HepG2 (cell line): Measurements from ENCODE around the gene GPER1. TPM values are rescaled to one million over a fixed set of nuclear protein-coding genes. Genes with fewer than 3 reads are reported as not detected.

Experiments used
- HDAC1 ChIP-seq: sonication (generic); formaldehyde crosslinking; IDR thresholded peaks from 2 replicates; pipeline ENCODE4 v1.5.1; 2020; ENCODE audit warnings: mild to moderate bottlenecking, missing genetic modification reagents
- ZBTB10 ChIP-seq: sonication (generic); formaldehyde crosslinking; IDR thresholded peaks from 2 replicates; pipeline ENCODE4 v1.4.0; 2020; ENCODE audit warnings: missing genetic modification reagents, borderline replicate concordance
- ZFX ChIP-seq: sonication (generic); formaldehyde crosslinking; IDR thresholded peaks from 2 replicates; pipeline ENCODE4 v1.4.0; 2020; ENCODE audit warnings: mild to moderate bottlenecking, low read depth, missing genetic modification reagents, moderate library complexity
- polyA plus RNA-seq, 8 experiments: library from polyadenylated mRNA; depleted of rRNA in 3 of 8; stranded (reverse) in 7 of 8; unstranded in 1 of 8; fragments of >200 nt; fragmentation: Illumina TruSeq in 4 of 8; extraction: Trizol in 4 of 8; gene quantifications; 2 replicates each; pipeline versions ENCODE4 v1.2.1 to v1.2.3, GENCODE V29; 2011 to 2016; ENCODE audit warnings: low read depth in 4 of 8, missing spikeins in 1 of 8, mixed read lengths in 1 of 8; ENCODE audit not compliant: insufficient read depth in 1 of 8
- total RNA-seq, 5 experiments: library from RNA; depleted of rRNA; stranded (reverse); fragments of >200 nt; fragmentation: Illumina TruSeq; extraction: Trizol; gene quantifications; 2 replicates each; pipeline ENCODE4 v1.2.3, GENCODE V29; 2016; ENCODE audit warnings: low read depth in 1 of 5
- TF ChIP-seq, protein P1 (sequence below): sonication (generic); formaldehyde crosslinking; IDR thresholded peaks from 2 replicates; pipeline ENCODE4 v1.5.1; 2020; ENCODE audit warnings: mild to moderate bottlenecking, missing genetic modification reagents, borderline replicate concordance

Gene GPER1
- total and polyA plus RNA-seq, 2 of the 13 experiments (the other 11 are each of a cell fraction or from before 2014, with no cell fraction given): 12.7 to 19.7 TPM

GRCh38 chr7:1101563-1102431 lies 13.9 kb downstream of the GPER1 start (continued):
- no peak for TF ChIP-seq ZBTB10
- TF ChIP-seq ZFX: peak; percentile 22; the same call in 1 of the 2 replicates
- TF ChIP-seq, protein P1, sequence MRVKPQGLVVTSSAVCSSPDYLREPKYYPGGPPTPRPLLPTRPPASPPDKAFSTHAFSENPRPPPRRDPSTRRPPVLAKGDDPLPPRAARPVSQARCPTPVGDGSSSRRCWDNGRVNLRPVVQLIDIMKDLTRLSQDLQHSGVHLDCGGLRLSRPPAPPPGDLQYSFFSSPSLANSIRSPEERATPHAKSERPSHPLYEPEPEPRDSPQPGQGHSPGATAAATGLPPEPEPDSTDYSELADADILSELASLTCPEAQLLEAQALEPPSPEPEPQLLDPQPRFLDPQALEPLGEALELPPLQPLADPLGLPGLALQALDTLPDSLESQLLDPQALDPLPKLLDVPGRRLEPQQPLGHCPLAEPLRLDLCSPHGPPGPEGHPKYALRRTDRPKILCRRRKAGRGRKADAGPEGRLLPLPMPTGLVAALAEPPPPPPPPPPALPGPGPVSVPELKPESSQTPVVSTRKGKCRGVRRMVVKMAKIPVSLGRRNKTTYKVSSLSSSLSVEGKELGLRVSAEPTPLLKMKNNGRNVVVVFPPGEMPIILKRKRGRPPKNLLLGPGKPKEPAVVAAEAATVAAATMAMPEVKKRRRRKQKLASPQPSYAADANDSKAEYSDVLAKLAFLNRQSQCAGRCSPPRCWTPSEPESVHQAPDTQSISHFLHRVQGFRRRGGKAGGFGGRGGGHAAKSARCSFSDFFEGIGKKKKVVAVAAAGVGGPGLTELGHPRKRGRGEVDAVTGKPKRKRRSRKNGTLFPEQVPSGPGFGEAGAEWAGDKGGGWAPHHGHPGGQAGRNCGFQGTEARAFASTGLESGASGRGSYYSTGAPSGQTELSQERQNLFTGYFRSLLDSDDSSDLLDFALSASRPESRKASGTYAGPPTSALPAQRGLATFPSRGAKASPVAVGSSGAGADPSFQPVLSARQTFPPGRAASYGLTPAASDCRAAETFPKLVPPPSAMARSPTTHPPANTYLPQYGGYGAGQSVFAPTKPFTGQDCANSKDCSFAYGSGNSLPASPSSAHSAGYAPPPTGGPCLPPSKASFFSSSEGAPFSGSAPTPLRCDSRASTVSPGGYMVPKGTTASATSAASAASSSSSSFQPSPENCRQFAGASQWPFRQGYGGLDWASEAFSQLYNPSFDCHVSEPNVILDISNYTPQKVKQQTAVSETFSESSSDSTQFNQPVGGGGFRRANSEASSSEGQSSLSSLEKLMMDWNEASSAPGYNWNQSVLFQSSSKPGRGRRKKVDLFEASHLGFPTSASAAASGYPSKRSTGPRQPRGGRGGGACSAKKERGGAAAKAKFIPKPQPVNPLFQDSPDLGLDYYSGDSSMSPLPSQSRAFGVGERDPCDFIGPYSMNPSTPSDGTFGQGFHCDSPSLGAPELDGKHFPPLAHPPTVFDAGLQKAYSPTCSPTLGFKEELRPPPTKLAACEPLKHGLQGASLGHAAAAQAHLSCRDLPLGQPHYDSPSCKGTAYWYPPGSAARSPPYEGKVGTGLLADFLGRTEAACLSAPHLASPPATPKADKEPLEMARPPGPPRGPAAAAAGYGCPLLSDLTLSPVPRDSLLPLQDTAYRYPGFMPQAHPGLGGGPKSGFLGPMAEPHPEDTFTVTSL (CRISPR knock-in tag): 0 out of 2 replicates have a peak, but pooled peaks have one; percentile 20
- TF ChIP-seq HDAC1 (CRISPR knock-in tag): peak; percentile 47; the same call in 1 of the 2 replicates
- TF ChIP-seq, all 625 proteins: peak for 138
